ENCODE measurements around the gene KMT2A. TPM values are rescaled to one million over a fixed set of nuclear protein-coding genes. Genes with fewer than 3 reads are reported as not detected.
"Not testable (repeated sequence)": the region's sequence is repeated elsewhere in the genome, so short reads cannot be mapped to it uniquely, and the experiment has no call there.

KMT2A gene
- total RNA-seq, result 82.4 TPM
- polyA plus RNA-seq, result 19.6 TPM

- under 1% methylated on average over 82 of the region's 83 CpGs for WGBS
- no peaks in the 10 kb centered on the region for H3K4me1 ChIP-seq (ENCODE audit: insufficient read depth)
- peak within 1 kb of the TSS; percentile 97 for H3K27ac ChIP-seq (ENCODE audit: low read depth)
- H3K36me3 ChIP-seq (ENCODE audit: insufficient read depth), result no peaks in the 10 kb centered on the region
- DNase-seq (ENCODE audit: extremely low spot score), result peak; percentile 91
- H3K4me3 ChIP-seq (ENCODE audit: low read depth, low read length), result peak within 1 kb of the TSS; percentile 99
Observed at GRCh38 chr11:118435893-118436624, at the start of gene KMT2A. KMT2A (plus strand) TSS chr11:118436492; CDS start chr11:118436513, 21 bp downstream.

DNA sequence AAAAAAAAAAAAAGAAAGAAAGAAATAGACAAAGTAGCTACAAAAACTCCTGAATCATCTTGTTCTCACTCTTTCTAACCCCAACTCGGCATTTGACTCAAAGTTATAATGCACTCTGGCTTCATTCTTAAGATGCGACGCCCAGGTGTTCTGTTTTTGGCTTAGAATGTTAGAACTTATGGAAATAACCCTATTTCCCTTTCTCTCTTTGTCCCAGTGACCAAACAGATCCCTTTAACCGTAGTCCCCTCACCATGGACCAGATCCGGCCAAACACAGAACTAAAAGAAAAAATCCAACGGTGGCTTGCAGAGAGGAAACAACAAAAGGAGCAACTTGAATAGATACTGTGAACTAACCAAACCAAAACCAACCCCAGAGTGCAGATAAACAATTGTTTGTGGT, 40.2 kb upstream of the KMT2A start:
- DNase-seq (ENCODE audit: extremely low spot score), result no peak
- H3K27ac ChIP-seq (ENCODE audit: low read depth), result no peak overlapping the region
- no peak overlapping the region for H3K4me3 ChIP-seq (ENCODE audit: low read depth, low read length)
- no peaks in the 10 kb centered on the region for H3K4me1 ChIP-seq (ENCODE audit: insufficient read depth)
- H3K36me3 ChIP-seq (ENCODE audit: insufficient read depth), result peaks cover 12% of the 10 kb centered on the region
- 88% methylated on average over 6 of the region's 6 CpGs for WGBS

GRCh38 chr11:118397448-118397847, 38.8 kb upstream of the KMT2A start:
- Histone ChIP-seq H3K27ac (ENCODE audit: low read depth) (no peak overlapping the region), H3K36me3 (ENCODE audit: insufficient read depth) (peaks cover 12% of the 10 kb centered on the region), H3K4me1 (ENCODE audit: insufficient read depth) (no peaks in the 10 kb centered on the region), H3K4me3 (ENCODE audit: low read depth, low read length) (no peak overlapping the region)
- DNase-seq (ENCODE audit: extremely low spot score), result no peak

GRCh38 chr11:118398791-118399559, 37.3 kb upstream of the KMT2A start:
- peaks cover 7% of the 10 kb centered on the region for H3K36me3 ChIP-seq (ENCODE audit: insufficient read depth)
- no peaks in the 10 kb centered on the region for H3K4me1 ChIP-seq (ENCODE audit: insufficient read depth)
- H3K27ac ChIP-seq (ENCODE audit: low read depth), result no peak overlapping the region
- DNase-seq (ENCODE audit: extremely low spot score), result no peak
- H3K4me3 ChIP-seq (ENCODE audit: low read depth, low read length), result no peak overlapping the region
- 69% methylated on average over 3 of the region's 3 CpGs for WGBS

- Histone ChIP-seq H3K4me1 (ENCODE audit: insufficient read depth) (no peaks in the 10 kb centered on the region), H3K27ac (ENCODE audit: low read depth) (peak within 1 kb of the TSS; percentile 74), H3K4me3 (ENCODE audit: low read depth, low read length) (peak within 1 kb of the TSS; percentile 95), H3K36me3 (ENCODE audit: insufficient read depth) (peaks cover 3% of the 10 kb centered on the region)
- WGBS, result under 1% methylated on average over 51 of the region's 51 CpGs
- peak; percentile 83 for DNase-seq (ENCODE audit: extremely low spot score)
Observed at GRCh38 chr11:118401151-118401879, 35.0 kb upstream of the KMT2A start, which contains the start of gene ATP5MG. ATP5MG (plus strand) TSS chr11:118401606; CDS start chr11:118401666, 60 bp downstream.

- DNase-seq (ENCODE audit: extremely low spot score), result no peak
- Histone ChIP-seq H3K4me1 (ENCODE audit: insufficient read depth) (no peaks in the 10 kb centered on the region), H3K4me3 (ENCODE audit: low read depth, low read length) (peak overlapping the region; percentile 95), H3K36me3 (ENCODE audit: insufficient read depth) (peaks cover 3% of the 10 kb centered on the region), H3K27ac (ENCODE audit: low read depth) (peak overlapping the region; percentile 74)
- WGBS, result 2% methylated on average over 22 of the region's 22 CpGs
Observed at GRCh38 chr11:118401880-118402590, 34.3 kb upstream of the KMT2A start.

GRCh38 chr11:118402594-118402993, 33.7 kb upstream of the KMT2A start:
- WGBS, result 77% methylated on average over 7 of the region's 7 CpGs
- not testable (repeated sequence) for H3K27ac ChIP-seq (ENCODE audit: low read depth); H3K36me3 ChIP-seq (ENCODE audit: insufficient read depth); H3K4me1 ChIP-seq (ENCODE audit: insufficient read depth); DNase-seq (ENCODE audit: extremely low spot score)
- peak overlapping the region; percentile 95 for H3K4me3 ChIP-seq (ENCODE audit: low read depth, low read length)

GRCh38 chr11:118406599-118407166, 29.6 kb upstream of the KMT2A start:
- no peak for DNase-seq (ENCODE audit: extremely low spot score)
- WGBS, result 63% methylated on average over 7 of the region's 7 CpGs
- no peaks in the 10 kb centered on the region for H3K4me1 ChIP-seq (ENCODE audit: insufficient read depth)
- no peaks in the 10 kb centered on the region for H3K36me3 ChIP-seq (ENCODE audit: insufficient read depth)
- H3K27ac ChIP-seq (ENCODE audit: low read depth), result no peak overlapping the region
- H3K4me3 ChIP-seq (ENCODE audit: low read depth, low read length), result no peak overlapping the region

DNA sequence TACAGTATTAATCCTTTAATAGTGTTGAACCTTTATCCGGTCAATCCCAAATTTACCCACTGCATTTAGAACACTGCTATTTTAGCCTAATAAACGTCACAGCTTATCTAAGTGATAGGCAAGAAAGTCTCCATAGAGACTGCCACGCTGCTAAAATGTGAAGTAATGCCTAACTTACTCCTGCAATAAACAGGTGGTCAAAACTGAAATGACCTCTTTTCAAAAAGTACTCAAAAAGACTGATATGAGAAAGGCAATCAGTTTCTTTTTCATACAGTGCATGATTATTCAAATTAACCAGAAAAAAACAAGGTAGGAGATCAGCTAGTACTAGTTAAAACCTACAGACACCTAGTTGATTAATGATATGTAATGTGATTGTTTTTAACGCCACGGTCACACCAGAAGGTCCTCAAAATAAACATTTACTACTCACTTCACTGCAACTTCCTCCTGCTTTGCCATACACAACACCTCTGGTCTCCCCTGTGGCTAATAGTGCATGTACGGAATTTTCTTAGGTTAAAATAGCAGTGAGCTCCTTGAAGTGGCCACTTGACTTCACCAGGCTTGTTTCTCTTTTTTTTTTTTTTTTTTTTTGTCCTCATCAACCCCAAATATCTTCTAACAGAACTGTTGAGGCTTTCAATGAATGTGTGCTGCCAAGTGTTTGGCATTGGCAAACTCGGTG, 26.1 kb upstream of the KMT2A start:
- Histone ChIP-seq H3K4me1 (ENCODE audit: insufficient read depth) (no peaks in the 10 kb centered on the region), H3K4me3 (ENCODE audit: low read depth, low read length) (no peak overlapping the region), H3K27ac (ENCODE audit: low read depth) (no peak overlapping the region), H3K36me3 (ENCODE audit: insufficient read depth) (no peaks in the 10 kb centered on the region)
- no peak for DNase-seq (ENCODE audit: extremely low spot score)
- WGBS, result 69% methylated on average over 7 of the region's 7 CpGs

DNA sequence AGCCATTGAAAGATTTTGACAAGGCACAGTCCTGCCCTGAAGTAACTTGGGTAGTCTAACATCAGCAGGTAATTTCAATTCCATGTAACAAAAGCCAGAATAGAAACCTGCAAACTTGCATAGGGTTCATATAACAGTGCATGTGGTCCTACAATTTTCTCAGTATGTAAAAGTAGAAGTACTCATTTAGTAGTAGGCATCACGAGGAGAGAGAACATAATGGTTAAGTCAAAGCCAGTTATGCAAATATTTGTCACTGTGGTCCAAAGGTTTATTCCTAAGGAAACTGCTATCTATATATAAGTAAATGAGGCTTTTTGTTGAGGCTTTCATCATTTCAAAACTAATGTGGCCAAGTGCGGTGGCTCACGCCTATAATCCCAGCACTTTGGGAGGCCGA, 24.8 kb upstream of the KMT2A start:
- 83% methylated on average over 4 of the region's 4 CpGs for WGBS
- no peaks in the 10 kb centered on the region for H3K36me3 ChIP-seq (ENCODE audit: insufficient read depth)
- no peak for DNase-seq (ENCODE audit: extremely low spot score)
- no peak overlapping the region for H3K4me3 ChIP-seq (ENCODE audit: low read depth, low read length)
- no peak overlapping the region for H3K27ac ChIP-seq (ENCODE audit: low read depth)
- H3K4me1 ChIP-seq (ENCODE audit: insufficient read depth), result peaks cover 1% of the 10 kb centered on the region

DNA sequence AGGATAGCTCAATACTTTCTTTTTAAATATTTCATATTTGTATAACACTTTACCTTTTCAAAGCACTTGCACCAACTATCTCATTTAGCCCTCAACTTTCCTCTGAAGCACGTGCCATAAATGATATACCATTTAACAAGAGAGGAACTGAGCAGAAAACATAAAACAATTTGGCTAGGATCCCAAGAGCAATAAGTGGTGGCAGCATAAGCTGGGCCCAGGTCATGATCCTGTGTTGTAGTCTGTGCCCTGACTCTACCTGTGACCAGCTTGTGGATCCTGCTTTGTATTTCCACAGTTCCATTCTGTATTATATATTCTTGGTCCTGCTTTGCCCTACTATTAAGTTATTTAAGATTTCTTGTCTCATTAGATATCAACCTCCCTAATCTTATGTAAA, 23.4 kb upstream of the KMT2A start:
- no peak overlapping the region for H3K27ac ChIP-seq (ENCODE audit: low read depth)
- H3K4me3 ChIP-seq (ENCODE audit: low read depth, low read length), result no peak overlapping the region
- H3K36me3 ChIP-seq (ENCODE audit: insufficient read depth), result no peaks in the 10 kb centered on the region
- 74% methylated on average over 1 of the region's 1 CpG for WGBS
- peaks cover 1% of the 10 kb centered on the region for H3K4me1 ChIP-seq (ENCODE audit: insufficient read depth)
- no peak for DNase-seq (ENCODE audit: extremely low spot score)

DNA sequence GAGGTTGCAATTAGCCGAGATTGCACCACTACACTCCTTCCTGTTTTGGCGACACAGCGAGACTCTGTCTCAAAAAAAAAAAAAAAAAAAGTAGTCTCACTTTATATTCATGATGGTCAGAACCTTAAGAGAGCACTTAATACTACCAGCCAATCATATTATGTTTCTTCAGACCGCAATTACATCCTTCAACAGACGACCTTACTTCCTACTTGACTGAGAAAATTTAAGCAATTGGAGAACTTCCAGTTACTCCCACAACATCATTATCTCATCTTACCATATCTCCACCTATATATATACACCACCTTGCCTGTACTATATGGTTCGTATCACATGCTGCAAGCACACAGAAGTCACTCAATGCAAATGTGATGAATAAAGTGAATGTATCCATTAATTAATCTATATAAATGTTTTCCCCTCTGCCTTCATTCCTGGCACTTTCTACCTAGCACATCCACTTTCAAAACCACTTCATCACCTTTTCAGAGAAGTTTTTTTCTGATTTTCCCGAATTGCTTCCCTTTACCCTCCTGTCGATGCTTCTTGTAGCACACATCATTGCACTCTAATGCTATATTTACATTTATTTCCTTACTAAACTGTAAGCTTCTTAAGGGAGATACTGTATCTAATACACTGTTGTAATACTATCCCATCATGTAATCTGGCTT, 21.1 kb upstream of the KMT2A start:
- Histone ChIP-seq H3K27ac (ENCODE audit: low read depth) (no peak overlapping the region), H3K4me1 (ENCODE audit: insufficient read depth) (peaks cover 1% of the 10 kb centered on the region), H3K36me3 (ENCODE audit: insufficient read depth) (no peaks in the 10 kb centered on the region), H3K4me3 (ENCODE audit: low read depth, low read length) (no peak overlapping the region)
- DNase-seq (ENCODE audit: extremely low spot score), result no peak
- WGBS, result 75% methylated on average over 8 of the region's 8 CpGs
